Measurements from ENCODE around the gene RPSA.
"Not testable (repeated sequence)": the region's sequence is repeated elsewhere in the genome, so short reads cannot be mapped to it uniquely, and the experiment has no call there.

RPSA gene

DNA sequence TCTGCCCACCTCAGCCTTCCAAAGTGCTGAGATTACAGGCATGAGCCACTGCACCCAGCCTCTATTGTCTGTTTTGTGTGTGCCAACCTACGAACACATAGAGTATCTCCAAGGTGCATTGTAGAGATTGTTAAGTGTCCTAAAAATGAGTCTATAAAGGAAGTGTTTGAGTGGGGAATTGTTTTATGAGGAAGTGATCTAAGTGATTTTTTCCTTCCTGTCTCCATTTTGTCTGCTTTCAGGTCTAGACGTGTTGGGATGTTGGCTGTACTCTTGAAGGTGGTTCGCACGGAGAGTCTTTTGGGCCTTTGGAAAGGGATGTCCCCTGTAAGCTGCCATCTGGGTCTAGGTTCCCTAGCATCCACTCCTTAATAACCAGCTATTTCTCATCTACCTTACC is 16.3 kb upstream of the RPSA start:
- DNase-seq: no peak

GRCh38 chr3:39396690-39397089 is 9.8 kb upstream of the RPSA start:
- DNase-seq: no peak

GRCh38 chr3:39398700-39399099 is 7.8 kb upstream of the RPSA start:
- DNase-seq: no peak

GRCh38 chr3:39401983-39402382 is 4.5 kb upstream of the RPSA start:
- DNase-seq: no peak

- DNase-seq: no peak
Measured at GRCh38 chr3:39404943-39405686, 1.4 kb upstream of the RPSA start.

DNA sequence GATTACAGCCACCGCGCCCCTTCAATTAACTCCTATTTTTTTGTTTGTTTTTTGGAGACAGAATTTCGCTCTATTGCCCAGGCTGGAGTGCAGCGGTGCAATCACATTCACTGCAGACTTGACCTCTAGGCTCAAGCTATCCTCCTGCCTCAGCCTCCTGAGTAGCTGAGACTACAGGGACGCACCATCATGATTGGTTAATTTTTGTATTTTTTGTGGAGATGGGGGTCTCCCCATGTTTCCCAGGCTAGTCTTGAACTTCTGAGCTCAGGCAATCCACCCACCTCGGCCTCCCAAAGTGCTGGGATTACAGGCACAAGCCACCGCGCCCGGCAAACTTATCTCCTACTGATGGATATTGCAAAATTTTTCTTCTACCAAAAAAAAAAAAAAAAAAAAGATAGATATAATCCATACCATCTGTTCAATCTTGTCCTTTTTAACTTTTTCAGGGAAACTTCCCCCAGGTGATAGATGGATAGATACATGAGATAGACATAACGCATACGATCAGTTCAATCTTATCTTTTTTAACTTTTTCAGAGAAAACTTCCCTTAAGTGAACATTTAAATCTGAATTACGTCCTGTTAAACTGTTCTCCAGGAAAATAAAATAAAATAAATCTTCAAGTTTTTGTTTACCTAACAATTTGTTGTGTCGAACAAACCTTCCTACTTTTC is 693 bp upstream of the RPSA start:
- no peak for DNase-seq

DNA sequence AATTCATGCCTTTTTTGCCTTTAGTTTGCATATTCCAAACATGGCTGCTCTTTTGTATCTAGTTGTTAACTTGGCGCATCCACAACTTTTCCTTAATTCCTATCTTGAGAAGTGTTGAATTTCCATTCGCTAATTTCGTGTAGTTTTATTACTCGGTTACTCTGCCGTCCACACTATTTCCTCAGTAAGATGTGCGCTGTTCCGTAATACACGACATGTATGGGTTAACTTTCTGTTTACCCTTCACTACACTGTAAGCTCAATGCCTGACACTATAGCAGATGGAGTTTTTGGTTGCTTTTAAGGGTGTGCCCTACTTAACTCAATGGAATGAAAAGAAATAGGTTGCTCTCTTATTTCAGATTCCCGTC is 724 bp downstream of the RPSA start:
- DNase-seq: no peak

DNA sequence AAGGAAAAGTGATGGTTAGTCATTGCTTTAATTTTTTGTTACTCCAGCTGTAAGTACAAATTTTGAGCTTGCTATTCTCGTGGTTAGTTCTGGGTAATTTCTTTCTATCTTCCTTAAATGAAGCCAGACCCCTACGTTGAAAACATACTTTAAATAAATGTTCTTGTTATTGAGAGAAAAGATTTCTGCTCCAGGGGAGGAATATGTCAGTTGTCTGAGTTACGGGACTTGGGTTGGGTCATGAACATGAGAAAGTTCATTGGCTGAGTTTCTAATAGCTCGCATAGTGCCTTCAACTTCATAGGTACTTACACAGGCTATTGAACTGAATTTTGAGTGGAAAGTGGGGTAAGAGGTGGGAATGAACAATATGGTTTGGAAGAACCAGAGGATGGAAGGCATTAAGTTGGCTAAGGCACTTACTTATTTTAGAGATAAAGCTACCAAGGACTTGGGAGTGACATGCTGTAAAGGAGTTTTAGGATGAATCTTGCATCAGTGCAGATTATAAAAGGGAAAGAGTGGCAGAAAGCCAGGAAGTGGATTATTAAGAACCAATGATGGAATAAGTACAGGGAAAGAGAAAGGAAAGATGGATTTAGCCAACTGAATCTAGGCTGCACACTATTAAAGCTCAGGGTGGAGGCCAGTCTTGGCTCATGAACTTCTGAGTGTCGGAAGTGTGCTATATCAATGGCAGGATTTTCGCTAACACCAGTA is 1.4 kb downstream of the RPSA start:
- no peak for DNase-seq

- DNase-seq: no peak
Measured at GRCh38 chr3:39408493-39409372, 2.2 kb downstream of the RPSA start.

- DNase-seq: no peak
Measured at GRCh38 chr3:39409514-39410136, 3.1 kb downstream of the RPSA start.

GRCh38 chr3:39410893-39411292 is 4.4 kb downstream of the RPSA start:
- no peak for DNase-seq

- no peak for DNase-seq
Measured at GRCh38 chr3:39412668-39413260, 6.2 kb downstream of the RPSA start.

DNA sequence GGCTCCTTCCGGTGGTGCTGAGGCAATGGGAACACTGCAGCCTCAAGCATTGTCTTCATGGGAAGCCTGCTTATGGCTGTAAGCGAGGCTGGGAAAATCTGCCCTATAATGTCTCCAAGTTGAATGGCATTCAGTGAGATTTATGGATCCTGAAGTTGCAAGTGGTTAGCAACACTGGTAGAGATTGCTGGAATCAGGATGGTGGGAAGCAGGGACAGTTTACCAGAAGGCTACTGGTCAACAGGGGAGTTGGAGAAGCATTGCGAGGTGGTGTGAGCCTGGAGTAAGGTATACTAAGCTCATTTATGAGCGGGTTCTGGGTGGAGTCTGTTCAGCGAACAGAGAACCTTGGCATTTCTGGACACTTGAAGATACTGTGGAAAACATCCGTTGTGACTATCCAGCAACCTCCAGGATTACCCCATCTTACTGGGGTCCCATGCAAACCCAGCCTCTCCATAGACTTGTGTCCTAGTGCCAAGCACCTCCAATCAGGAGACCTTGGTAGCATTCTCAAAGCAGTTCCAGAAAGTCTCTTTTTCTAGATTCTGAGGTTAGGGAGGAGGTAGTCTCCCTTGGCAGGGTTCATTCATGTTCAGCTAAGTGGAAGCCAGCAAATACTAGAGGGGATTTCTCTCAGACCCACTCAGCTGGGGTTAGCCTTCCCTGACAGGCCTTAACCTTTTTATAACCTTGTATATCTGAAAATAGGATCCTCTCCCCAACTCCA is 7.3 kb downstream of the RPSA start:
- no peak for DNase-seq

DNA sequence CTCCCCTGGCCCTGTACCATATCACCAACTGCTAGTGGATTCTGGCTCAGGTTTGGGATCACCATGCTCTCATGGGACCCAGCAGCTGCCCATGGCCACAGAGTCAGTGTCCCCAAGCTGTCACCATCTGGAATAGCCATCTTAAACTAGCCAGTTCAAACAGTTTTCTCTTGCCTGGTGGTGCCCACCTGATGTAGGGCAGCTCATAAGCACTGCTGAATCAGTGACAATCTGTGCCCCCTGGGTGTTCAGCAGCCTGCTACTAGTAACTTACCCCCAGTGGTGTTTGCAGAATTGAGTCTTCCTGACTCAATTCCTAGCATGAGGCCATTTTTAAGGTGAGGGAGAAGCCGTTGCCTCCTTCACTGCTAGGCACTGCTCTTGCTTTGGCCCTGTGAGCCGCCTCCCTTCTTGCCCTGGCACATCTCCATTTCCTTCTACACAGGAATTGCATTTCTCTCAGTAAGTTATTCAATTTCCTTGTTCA is 7.9 kb downstream of the RPSA start:
- DNase-seq: no peak

GRCh38 chr3:39415302-39415701 is 8.8 kb downstream of the RPSA start:
- not testable (repeated sequence) for DNase-seq

GRCh38 chr3:39415983-39416382 is 9.5 kb downstream of the RPSA start:
- DNase-seq: no peak

DNA sequence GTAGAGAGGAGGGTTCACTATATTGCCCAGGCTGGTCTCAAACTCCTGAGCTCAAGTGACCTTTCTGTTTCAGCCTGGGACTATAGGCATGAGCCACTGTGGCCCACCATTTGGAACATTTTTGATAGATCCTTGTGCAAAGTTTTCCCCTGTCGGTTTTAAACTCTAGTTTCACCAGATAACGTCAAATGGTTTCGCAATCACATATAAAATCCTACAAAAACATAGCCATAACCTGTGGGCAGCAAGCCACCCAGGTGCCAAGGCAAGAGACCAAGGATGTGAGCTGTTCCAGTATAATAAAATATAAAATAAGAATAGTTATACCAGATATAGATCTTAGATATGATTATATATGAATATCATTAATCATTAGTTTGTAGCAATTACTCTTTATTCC is 10.5 kb downstream of the RPSA start:
- DNase-seq: not testable (repeated sequence)

DNA sequence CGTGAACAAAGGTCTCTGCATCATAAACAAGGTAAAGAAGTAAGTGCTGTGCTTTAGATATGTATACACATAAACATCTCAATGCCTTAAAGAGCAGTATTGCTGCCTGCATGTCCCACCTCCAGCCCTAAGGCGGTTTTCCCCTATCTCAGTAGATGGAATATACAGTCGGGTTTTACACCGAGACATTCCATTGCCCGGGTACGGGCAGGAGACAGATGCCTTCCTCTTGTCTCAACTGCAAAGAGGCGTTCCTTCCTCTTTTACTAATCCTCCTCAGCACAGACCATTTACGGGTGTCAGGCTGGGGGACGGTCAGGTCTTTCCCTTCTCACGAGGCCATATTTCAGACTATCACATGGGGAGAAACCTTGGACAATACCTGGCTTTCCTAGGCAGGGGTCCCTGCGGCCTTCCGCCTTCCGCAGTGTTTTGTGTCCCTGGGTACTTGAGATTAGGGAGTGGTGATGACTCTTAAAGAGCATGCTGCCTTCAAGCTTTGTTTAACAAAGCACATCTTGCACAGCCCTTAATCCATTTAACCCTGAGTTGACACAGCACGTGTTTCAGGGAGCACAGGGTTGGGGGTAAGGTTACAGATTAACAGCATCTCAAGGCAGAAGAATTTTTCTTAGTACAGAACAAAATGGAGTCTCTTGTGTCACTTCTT is 12.2 kb downstream of the RPSA start:
- not testable (repeated sequence) for DNase-seq

DNA sequence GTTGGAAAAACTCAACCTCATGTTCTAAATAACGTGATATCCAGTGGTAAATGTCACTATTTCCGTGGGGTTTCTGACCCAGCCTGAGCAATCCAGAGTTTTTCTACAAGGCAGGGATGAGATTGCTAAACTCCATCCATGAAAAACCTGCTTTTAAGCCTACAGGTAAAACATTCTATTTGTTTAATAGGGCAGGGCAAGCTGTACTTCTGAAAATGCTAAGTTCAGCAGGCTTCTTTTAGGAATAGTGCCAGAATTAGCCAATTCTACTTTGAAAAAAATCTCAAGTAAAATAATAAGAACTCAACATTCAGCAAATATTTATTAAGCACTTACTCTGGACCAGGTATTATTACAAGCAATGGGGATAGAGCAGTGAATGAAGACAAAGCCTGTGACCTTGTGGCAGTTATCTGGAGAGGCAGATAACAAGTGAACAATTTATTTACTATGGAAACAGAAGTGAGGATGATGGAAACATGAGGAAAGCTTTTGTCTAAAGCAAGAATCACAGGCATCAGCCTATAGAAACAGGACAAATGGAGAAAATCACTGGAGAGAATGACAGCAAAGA is 13.3 kb downstream of the RPSA start:
- DNase-seq: no peak

- DNase-seq: no peak
Measured at GRCh38 chr3:39420543-39420942, 14.0 kb downstream of the RPSA start.
